ENCODE results near the gene CNTNAP2.

CNTNAP2 gene

GRCh38 chr7:146123715-146124114 is 7.1 kb downstream of the CNTNAP2 start:
- no peak for DNase-seq (ENCODE audit: low spot score)
- no peak for TF ChIP-seq CTCF (IDR thresholded peaks at IDR 0.05; ENCODE audit: extremely low read depth, missing control alignments)

- DNase-seq (ENCODE audit: low spot score): no peak
- no peak for TF ChIP-seq CTCF (IDR thresholded peaks at IDR 0.05; ENCODE audit: extremely low read depth, missing control alignments)
These were observed 10.3 kb downstream of the CNTNAP2 start for GRCh38 chr7:146126767-146127509.

- no peak for DNase-seq (ENCODE audit: low spot score)
- no peak for TF ChIP-seq CTCF (IDR thresholded peaks at IDR 0.05; ENCODE audit: extremely low read depth, missing control alignments)
These were observed 12.7 kb downstream of the CNTNAP2 start for GRCh38 chr7:146129296-146129695.

DNA sequence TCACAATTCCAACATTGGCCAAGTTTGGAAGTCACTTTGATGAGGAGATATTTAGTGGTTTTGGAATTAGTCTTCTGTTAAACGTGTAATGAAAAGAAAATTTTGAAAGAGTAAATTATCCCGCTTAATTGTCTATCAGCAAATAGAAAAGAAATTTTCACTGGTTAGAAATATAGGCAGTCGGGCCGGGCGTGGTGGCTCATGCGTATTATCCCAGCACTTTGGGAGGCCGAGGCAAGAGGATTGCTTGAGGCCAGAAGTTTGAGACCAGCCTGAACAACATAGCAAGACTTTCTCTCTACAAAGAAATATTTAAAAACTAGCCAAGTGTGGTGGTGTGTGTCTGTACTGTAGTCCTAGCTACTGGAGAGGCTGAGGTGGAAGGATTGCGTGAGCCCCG is 13.4 kb downstream of the CNTNAP2 start:
- DNase-seq (ENCODE audit: low spot score): no peak
- TF ChIP-seq CTCF (IDR thresholded peaks at IDR 0.05; ENCODE audit: extremely low read depth, missing control alignments): no peak

GRCh38 chr7:146131701-146132100 is 15.1 kb downstream of the CNTNAP2 start:
- DNase-seq (ENCODE audit: low spot score): no peak
- TF ChIP-seq CTCF (IDR thresholded peaks at IDR 0.05; ENCODE audit: extremely low read depth, missing control alignments): no peak

- no peak for TF ChIP-seq CTCF (IDR thresholded peaks at IDR 0.05; ENCODE audit: extremely low read depth, missing control alignments)
- DNase-seq (ENCODE audit: low spot score): no peak
These were observed 19.8 kb downstream of the CNTNAP2 start for GRCh38 chr7:146136357-146136875.

DNA sequence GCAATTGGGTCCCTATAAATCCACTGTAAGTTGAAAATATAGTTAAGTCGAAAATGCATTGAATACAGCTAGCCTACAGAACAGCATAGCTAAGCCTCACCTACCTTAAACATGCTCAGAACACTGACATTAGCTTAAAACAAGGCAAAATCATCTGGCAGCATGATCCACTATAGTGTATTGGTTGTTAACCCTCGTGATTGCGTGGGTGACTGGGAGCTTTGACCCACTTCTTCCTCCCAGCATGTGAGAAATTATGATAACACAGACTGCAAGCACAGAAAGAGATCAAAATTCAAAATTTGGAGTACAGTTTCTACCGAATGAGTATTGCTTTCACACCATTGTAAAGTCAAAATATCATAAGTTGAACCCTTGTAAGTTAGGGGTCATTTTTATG is 22.3 kb downstream of the CNTNAP2 start:
- DNase-seq (ENCODE audit: low spot score): no peak
- no peak for TF ChIP-seq CTCF (IDR thresholded peaks at IDR 0.05; ENCODE audit: extremely low read depth, missing control alignments)
